ENCODE results near the gene MAP4K3.

Gene MAP4K3

DNA sequence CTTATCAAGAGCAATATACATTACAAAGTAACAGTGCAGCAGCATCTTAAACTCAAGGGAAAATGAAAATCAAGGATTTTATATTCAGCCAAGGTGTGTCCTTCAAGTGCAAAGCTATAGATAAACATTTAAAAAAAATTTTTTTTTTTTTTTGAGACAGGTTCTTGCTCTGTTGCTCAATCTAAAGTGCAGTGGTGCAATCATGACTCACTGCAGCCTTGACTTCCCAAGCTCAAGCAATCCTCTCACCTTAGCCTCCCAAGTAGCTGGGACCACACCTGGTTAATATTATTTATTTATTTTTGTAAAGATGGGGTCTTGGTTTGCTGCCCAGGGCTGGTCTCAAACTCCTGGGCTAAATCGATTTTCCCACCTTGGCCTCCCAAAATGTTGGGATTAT, 202.3 kb downstream of the MAP4K3 start:
- no peak for ATAC-seq
- TF ChIP-seq SNAI2 (CRISPR knock-in tag; IDR thresholded peaks at IDR 0.05) (no peak), PPARA (CRISPR knock-in tag; IDR thresholded peaks at IDR 0.05; ENCODE audit: borderline replicate concordance) (no peak), TCF4 (CRISPR knock-in tag; IDR thresholded peaks at IDR 0.05; ENCODE audit: borderline replicate concordance) (no peak), ZNF565 (CRISPR knock-in tag; conservative IDR thresholded peaks at IDR 0.05; ENCODE audit: low read depth) (no peak), TOX (CRISPR knock-in tag; IDR thresholded peaks at IDR 0.05; ENCODE audit: borderline replicate concordance) (no peak), ZNF70 (CRISPR knock-in tag; IDR thresholded peaks at IDR 0.05) (no peak), ESRRG (CRISPR knock-in tag; IDR thresholded peaks at IDR 0.05) (no peak), ZFP30 (CRISPR knock-in tag; IDR thresholded peaks at IDR 0.05) (no peak), ZNF8 (CRISPR knock-in tag; IDR thresholded peaks at IDR 0.05) (no peak), ZC3H10 (CRISPR knock-in tag; IDR thresholded peaks at IDR 0.05) (no peak), OSR1 (CRISPR knock-in tag; IDR thresholded peaks at IDR 0.05) (no peak), ZFP3 (CRISPR knock-in tag; IDR thresholded peaks at IDR 0.05) (no peak), GLIS3 (CRISPR knock-in tag; IDR thresholded peaks at IDR 0.05) (no peak), RARB (CRISPR knock-in tag; IDR thresholded peaks at IDR 0.05) (no peak), BACH2 (CRISPR knock-in tag; IDR thresholded peaks at IDR 0.05; ENCODE audit: borderline replicate concordance) (no peak)
- TF ChIP-seq, protein P1, sequence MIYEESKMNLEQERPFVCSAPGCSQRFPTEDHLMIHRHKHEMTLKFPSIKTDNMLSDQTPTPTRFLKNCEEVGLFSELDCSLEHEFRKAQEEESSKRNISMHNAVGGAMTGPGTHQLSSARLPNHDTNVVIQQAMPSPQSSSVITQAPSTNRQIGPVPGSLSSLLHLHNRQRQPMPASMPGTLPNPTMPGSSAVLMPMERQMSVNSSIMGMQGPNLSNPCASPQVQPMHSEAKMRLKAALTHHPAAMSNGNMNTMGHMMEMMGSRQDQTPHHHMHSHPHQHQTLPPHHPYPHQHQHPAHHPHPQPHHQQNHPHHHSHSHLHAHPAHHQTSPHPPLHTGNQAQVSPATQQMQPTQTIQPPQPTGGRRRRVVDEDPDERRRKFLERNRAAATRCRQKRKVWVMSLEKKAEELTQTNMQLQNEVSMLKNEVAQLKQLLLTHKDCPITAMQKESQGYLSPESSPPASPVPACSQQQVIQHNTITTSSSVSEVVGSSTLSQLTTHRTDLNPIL (CRISPR knock-in tag; IDR thresholded peaks at IDR 0.05; ENCODE audit: low read depth) = no peak
- TF ChIP-seq, protein P2, sequence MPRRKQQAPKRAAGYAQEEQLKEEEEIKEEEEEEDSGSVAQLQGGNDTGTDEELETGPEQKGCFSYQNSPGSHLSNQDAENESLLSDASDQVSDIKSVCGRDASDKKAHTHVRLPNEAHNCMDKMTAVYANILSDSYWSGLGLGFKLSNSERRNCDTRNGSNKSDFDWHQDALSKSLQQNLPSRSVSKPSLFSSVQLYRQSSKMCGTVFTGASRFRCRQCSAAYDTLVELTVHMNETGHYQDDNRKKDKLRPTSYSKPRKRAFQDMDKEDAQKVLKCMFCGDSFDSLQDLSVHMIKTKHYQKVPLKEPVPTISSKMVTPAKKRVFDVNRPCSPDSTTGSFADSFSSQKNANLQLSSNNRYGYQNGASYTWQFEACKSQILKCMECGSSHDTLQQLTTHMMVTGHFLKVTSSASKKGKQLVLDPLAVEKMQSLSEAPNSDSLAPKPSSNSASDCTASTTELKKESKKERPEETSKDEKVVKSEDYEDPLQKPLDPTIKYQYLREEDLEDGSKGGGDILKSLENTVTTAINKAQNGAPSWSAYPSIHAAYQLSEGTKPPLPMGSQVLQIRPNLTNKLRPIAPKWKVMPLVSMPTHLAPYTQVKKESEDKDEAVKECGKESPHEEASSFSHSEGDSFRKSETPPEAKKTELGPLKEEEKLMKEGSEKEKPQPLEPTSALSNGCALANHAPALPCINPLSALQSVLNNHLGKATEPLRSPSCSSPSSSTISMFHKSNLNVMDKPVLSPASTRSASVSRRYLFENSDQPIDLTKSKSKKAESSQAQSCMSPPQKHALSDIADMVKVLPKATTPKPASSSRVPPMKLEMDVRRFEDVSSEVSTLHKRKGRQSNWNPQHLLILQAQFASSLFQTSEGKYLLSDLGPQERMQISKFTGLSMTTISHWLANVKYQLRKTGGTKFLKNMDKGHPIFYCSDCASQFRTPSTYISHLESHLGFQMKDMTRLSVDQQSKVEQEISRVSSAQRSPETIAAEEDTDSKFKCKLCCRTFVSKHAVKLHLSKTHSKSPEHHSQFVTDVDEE (CRISPR knock-in tag; IDR thresholded peaks at IDR 0.05) = no peak
- TF ChIP-seq, protein P3, sequence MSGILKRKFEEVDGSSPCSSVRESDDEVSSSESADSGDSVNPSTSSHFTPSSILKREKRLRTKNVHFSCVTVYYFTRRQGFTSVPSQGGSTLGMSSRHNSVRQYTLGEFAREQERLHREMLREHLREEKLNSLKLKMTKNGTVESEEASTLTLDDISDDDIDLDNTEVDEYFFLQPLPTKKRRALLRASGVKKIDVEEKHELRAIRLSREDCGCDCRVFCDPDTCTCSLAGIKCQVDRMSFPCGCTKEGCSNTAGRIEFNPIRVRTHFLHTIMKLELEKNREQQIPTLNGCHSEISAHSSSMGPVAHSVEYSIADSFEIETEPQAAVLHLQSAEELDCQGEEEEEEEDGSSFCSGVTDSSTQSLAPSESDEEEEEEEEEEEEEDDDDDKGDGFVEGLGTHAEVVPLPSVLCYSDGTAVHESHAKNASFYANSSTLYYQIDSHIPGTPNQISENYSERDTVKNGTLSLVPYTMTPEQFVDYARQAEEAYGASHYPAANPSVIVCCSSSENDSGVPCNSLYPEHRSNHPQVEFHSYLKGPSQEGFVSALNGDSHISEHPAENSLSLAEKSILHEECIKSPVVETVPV (CRISPR knock-in tag; IDR thresholded peaks at IDR 0.05) = no peak

DNA sequence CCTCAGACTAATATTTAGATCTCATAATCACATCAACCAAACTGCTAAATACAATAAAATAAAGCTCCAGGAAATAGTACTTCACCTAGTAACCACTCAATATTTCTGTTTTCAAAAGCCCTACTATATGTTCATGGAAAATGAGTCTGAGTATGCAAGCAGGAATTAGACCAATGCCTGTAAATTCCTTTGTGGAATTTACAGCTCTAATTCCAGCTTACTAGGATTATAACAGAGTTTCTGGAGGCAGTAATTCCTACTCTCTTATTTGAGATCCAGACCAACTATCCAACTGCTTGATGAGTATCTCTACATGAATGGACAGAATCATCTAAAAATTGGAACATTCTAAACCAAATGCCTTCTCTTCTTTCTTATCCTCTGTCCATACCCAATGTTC, 204.9 kb downstream of the MAP4K3 start:
- TF ChIP-seq, protein P3 (CRISPR knock-in tag; IDR thresholded peaks at IDR 0.05) = no peak
- TF ChIP-seq ZFP30 (CRISPR knock-in tag; IDR thresholded peaks at IDR 0.05) (no peak), ARNTL (CRISPR knock-in tag; IDR thresholded peaks at IDR 0.05; ENCODE audit: borderline replicate concordance, low read depth) (no peak), ZC3H10 (CRISPR knock-in tag; IDR thresholded peaks at IDR 0.05) (no peak), GLIS3 (CRISPR knock-in tag; IDR thresholded peaks at IDR 0.05) (no peak)
- TF ChIP-seq, protein P1 (CRISPR knock-in tag; IDR thresholded peaks at IDR 0.05; ENCODE audit: low read depth) = no peak
- TF ChIP-seq, protein P4, sequence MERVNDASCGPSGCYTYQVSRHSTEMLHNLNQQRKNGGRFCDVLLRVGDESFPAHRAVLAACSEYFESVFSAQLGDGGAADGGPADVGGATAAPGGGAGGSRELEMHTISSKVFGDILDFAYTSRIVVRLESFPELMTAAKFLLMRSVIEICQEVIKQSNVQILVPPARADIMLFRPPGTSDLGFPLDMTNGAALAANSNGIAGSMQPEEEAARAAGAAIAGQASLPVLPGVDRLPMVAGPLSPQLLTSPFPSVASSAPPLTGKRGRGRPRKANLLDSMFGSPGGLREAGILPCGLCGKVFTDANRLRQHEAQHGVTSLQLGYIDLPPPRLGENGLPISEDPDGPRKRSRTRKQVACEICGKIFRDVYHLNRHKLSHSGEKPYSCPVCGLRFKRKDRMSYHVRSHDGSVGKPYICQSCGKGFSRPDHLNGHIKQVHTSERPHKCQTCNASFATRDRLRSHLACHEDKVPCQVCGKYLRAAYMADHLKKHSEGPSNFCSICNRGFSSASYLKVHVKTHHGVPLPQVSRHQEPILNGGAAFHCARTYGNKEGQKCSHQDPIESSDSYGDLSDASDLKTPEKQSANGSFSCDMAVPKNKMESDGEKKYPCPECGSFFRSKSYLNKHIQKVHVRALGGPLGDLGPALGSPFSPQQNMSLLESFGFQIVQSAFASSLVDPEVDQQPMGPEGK (CRISPR knock-in tag; IDR thresholded peaks at IDR 0.05; ENCODE audit: borderline replicate concordance) = no peak
- ATAC-seq = no peak
